Astrocyte (in vitro differentiated cells and primary cell): ENCODE results near the gene OSBP2. TPM values are rescaled to one million over a fixed set of nuclear protein-coding genes. Genes with fewer than 3 reads are reported as not detected.

Experiments used
- DNase-seq: peaks from one replicate; pipeline ENCODE4 v3.0.0-alpha.2; 2010; ENCODE audit warnings: low read depth
- FAIRE-seq: peaks from 2 replicates; lab custom pipeline; 2011; peaks lifted over from hg19 to GRCh38; lab: Jason Lieb, UNC
- H2AFZ ChIP-seq: 2 replicates; pipeline ENCODE4 v1.6.0; 2012; ENCODE audit warnings: low read depth, low read length, inconsistent platforms
- H3K27ac ChIP-seq: 2 replicates; pipeline ENCODE4 v1.5.1; 2011; ENCODE audit warnings: low read depth, low read length, inconsistent platforms
- H3K27me3 ChIP-seq: 2 replicates; pipeline ENCODE4 v1.6.0; 2011; ENCODE audit warnings: low read length, inconsistent platforms; ENCODE audit not compliant: insufficient read depth
- H3K36me3 ChIP-seq: 2 replicates; pipeline ENCODE4 v1.5.1; 2011; ENCODE audit warnings: low read length, inconsistent platforms; ENCODE audit not compliant: insufficient read depth
- H3K4me1 ChIP-seq: 2 replicates; pipeline ENCODE4 v1.5.1; 2011; ENCODE audit warnings: low read length, inconsistent platforms; ENCODE audit not compliant: insufficient read depth
- H3K4me2 ChIP-seq: 2 replicates; pipeline ENCODE4 v1.6.0; 2012; ENCODE audit warnings: low read length, inconsistent platforms
- H3K4me3 ChIP-seq: 2 replicates; pipeline ENCODE4 v1.5.1; 2011; ENCODE audit warnings: low read depth, mild to moderate bottlenecking, low read length, inconsistent platforms; ENCODE audit not compliant: insufficient read depth
- H3K79me2 ChIP-seq: 2 replicates; pipeline ENCODE4 v1.6.0; 2012; ENCODE audit warnings: mild to moderate bottlenecking, low read length, inconsistent platforms; ENCODE audit not compliant: insufficient read depth
- H3K9ac ChIP-seq: 2 replicates; pipeline ENCODE4 v1.6.0; 2012; ENCODE audit warnings: mild to moderate bottlenecking, low read length, inconsistent platforms
- H3K9me3 ChIP-seq: 2 replicates; pipeline ENCODE4 v1.5.1; 2012; ENCODE audit warnings: low read depth, mild to moderate bottlenecking, low read length, inconsistent platforms; ENCODE audit not compliant: insufficient read depth
- H4K20me1 ChIP-seq: 2 replicates; pipeline ENCODE4 v1.6.0; 2012; ENCODE audit warnings: low read length, inconsistent platforms; ENCODE audit not compliant: insufficient read depth
- H3K27ac Mint-ChIP-seq: one replicate; pipeline ENCODE4 v1.8.0; 2021; ENCODE audit warnings: mild to moderate bottlenecking, mixed read lengths; ENCODE audit not compliant: unreplicated experiment
- H3K27me3 Mint-ChIP-seq: one replicate; pipeline ENCODE4 v1.8.0; 2021; ENCODE audit warnings: low read depth, mixed read lengths; ENCODE audit not compliant: unreplicated experiment
- H3K36me3 Mint-ChIP-seq: one replicate; pipeline ENCODE4 v1.8.0; 2021; ENCODE audit warnings: low read depth, mixed read lengths; ENCODE audit not compliant: unreplicated experiment
- H3K4me1 Mint-ChIP-seq: one replicate; pipeline ENCODE4 v1.8.0; 2021; ENCODE audit warnings: low read depth, mixed read lengths; ENCODE audit not compliant: unreplicated experiment
- H3K4me3 Mint-ChIP-seq: one replicate; pipeline ENCODE4 v1.8.0; 2021; ENCODE audit warnings: mild to moderate bottlenecking, moderate library complexity, mixed read lengths; ENCODE audit not compliant: unreplicated experiment
- H3K9me3 Mint-ChIP-seq: one replicate; pipeline ENCODE4 v1.8.0; 2021; ENCODE audit warnings: mild to moderate bottlenecking, mixed read lengths; ENCODE audit not compliant: unreplicated experiment
- CTCF ChIP-seq: IDR thresholded peaks from 2 replicates; pipeline ENCODE4 v1.5.1; 2011; ENCODE audit warnings: low read depth, mild to moderate bottlenecking, inconsistent platforms, low read length, moderate library complexity; ENCODE audit not compliant: insufficient read depth
- EZH2 ChIP-seq: IDR thresholded peaks from 2 replicates; pipeline ENCODE4 v1.6.1; 2012; ENCODE audit warnings: mild to moderate bottlenecking, low read length, inconsistent platforms; ENCODE audit not compliant: insufficient read depth
- total RNA-seq: library from RNA; stranded (reverse); gene quantifications from 2 replicates; pipeline ENCODE4 v1.2.1, GENCODE V29; 2021

The OSBP2 gene
- total RNA-seq, 1 donor from 2014 or later: 0.48 TPM

GRCh38 chr22:30778261-30778660 lies 83.6 kb downstream of the OSBP2 start:
- Mint-ChIP-seq H3K27ac (no peak overlapping the region), H3K36me3 (no peaks in the 10 kb centered on the region), H3K27me3 (no peaks in the 10 kb centered on the region), H3K4me3 (no peak overlapping the region), H3K4me1 (peaks cover 28% of the 10 kb centered on the region), H3K9me3 (peaks cover 2% of the 10 kb centered on the region)
- Histone ChIP-seq H3K9me3 (no peaks in the 10 kb centered on the region), H4K20me1 (no peaks in the 10 kb centered on the region), H3K36me3 (no peaks in the 10 kb centered on the region), H3K4me1 (no peaks in the 10 kb centered on the region), H3K79me2 (no peaks in the 10 kb centered on the region), H3K27me3 (no peaks in the 10 kb centered on the region), H3K9ac (no peak overlapping the region), H3K4me3 (no peak overlapping the region), H3K4me2 (no peak overlapping the region), H2AFZ (no peak overlapping the region), H3K27ac (no peak overlapping the region)
- FAIRE-seq (no peak), DNase-seq (no peak)
- no peak for TF ChIP-seq CTCF
- TF ChIP-seq EZH2: no peak

- H3K27me3 ChIP-seq: no peaks in the 10 kb centered on the region
- no peak overlapping the region for H3K4me3 ChIP-seq
- Mint-ChIP-seq H3K9me3 (peaks cover 2% of the 10 kb centered on the region), H3K27me3 (no peaks in the 10 kb centered on the region), H3K4me3 (peak overlapping the region; percentile 52), H3K36me3 (no peaks in the 10 kb centered on the region), H3K27ac (peak overlapping the region; percentile 76), H3K4me1 (peaks cover 31% of the 10 kb centered on the region)
- H3K9ac ChIP-seq: no peak overlapping the region
- no peak overlapping the region for H3K4me2 ChIP-seq
- no peaks in the 10 kb centered on the region for H3K4me1 ChIP-seq
- H3K27ac ChIP-seq: no peak overlapping the region
- FAIRE-seq (no peak), DNase-seq (no peak)
- TF ChIP-seq EZH2 (no peak), CTCF (no peak)
- no peaks in the 10 kb centered on the region for H4K20me1 ChIP-seq
- no peaks in the 10 kb centered on the region for H3K9me3 ChIP-seq
- H3K36me3 ChIP-seq: no peaks in the 10 kb centered on the region
- no peak overlapping the region for H2AFZ ChIP-seq
- H3K79me2 ChIP-seq: no peaks in the 10 kb centered on the region
These were observed 85.4 kb downstream of the OSBP2 start for GRCh38 chr22:30780026-30780425.

DNA sequence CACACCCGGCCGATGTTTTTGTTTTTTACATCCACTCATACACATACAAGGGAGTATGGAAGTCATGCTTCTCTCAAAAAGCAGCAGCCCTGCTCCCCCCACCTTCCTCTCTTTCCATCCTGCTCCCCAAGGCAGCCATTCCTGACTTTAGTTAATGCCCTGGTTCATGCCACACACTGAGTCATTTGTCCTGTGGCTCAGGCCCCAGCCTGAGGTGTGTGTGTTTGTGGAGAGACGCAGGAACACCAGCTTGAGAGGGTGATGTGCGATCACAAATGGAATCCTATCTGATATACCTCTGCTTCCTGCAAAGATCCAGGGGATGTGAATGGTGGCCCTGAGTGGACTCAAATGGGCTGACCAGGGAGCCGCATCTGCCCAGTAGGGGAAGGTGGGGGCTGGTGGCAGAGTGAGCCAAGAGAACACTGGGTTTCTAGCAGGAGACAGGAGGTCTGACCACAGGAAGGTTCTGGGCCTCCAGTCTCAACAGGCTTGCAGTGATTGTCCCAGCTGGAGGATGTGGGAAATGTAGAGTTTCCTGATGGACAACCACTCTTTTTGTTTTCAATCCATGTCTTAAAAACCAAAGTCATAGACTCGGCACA lies 86.7 kb downstream of the OSBP2 start:
- Mint-ChIP-seq H3K27ac (peak overlapping the region; percentile 53), H3K9me3 (peaks cover 4% of the 10 kb centered on the region), H3K4me1 (peaks cover 31% of the 10 kb centered on the region), H3K36me3 (no peaks in the 10 kb centered on the region), H3K4me3 (no peak overlapping the region), H3K27me3 (no peaks in the 10 kb centered on the region)
- Histone ChIP-seq H4K20me1 (no peaks in the 10 kb centered on the region), H3K4me2 (no peak overlapping the region), H3K79me2 (no peaks in the 10 kb centered on the region), H3K4me3 (no peak overlapping the region), H3K27ac (no peak overlapping the region), H3K9ac (no peak overlapping the region), H3K9me3 (no peaks in the 10 kb centered on the region), H3K36me3 (no peaks in the 10 kb centered on the region), H2AFZ (no peak overlapping the region), H3K4me1 (no peaks in the 10 kb centered on the region), H3K27me3 (no peaks in the 10 kb centered on the region)
- DNase-seq: peak; percentile 6
- FAIRE-seq: no peak
- TF ChIP-seq CTCF (no peak), EZH2 (no peak)
